ENCODE measurements around the gene DLAT. TPM values are rescaled to one million over a fixed set of nuclear protein-coding genes. Genes with fewer than 3 reads are reported as not detected.

Gene DLAT
- polyA plus RNA-seq, 3 donors = 5.8 to 14.6 (median 11.5) TPM

DNA sequence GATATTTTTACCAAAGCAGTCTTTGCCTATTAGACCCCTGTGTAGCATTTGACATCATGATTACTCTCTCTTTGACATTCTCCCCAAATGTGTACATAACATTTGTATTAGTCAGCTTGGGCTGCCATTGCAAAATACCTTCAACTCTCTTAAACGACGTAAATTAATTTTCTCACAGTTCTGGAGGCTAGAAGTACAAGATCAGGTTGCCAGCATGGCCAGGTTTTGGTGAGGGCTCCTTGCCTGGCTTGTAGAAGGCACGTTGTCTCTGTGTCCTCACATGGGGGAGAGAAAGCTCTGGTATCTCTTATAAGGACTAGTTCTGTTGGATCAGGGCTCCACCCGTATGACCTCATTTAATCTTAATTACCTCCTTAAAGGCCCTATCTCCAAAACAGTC, 12.3 kb upstream of the DLAT start:
- no peaks in the 10 kb centered on the region for H3K4me1 Mint-ChIP-seq
- DNase-seq = no peak
- Histone ChIP-seq H3K27me3 (ENCODE audit: control insufficient read depth in 2 of 2, insufficient read depth in 2 of 2, low read length in 2 of 2) (no peaks in the 10 kb centered on the region), H3K36me3 (replicated peaks in 1 of 2; ENCODE audit: control insufficient read depth in 1 of 2, insufficient read depth in 2 of 2, low read length in 2 of 2) (no peaks in the 10 kb centered on the region), H3K79me2 (ENCODE audit: insufficient read depth, low read length) (no peaks in the 10 kb centered on the region), H3K4me2 (replicated peaks; ENCODE audit: extremely low read depth, low read length, poor library complexity, severe bottlenecking) (no peak overlapping the region), H3K4me3 (replicated peaks in 1 of 3; ENCODE audit: low read depth in 2 of 3, low read length in 3 of 3) (no peak overlapping the region), H4K20me1 (ENCODE audit: insufficient read depth, low read length) (no peaks in the 10 kb centered on the region), H3K9me3 (replicated peaks in 1 of 2; ENCODE audit: control insufficient read depth in 1 of 2, insufficient read depth in 1 of 2, low read length in 2 of 2) (no peaks in the 10 kb centered on the region), H3K27ac (ENCODE audit: low read depth in 1 of 2, low read length in 2 of 2) (no peak overlapping the region), H2AFZ (ENCODE audit: insufficient read depth, low read depth, low read length, poor library complexity, severe bottlenecking) (no peak overlapping the region), H3K9ac (ENCODE audit: insufficient read depth, low read length, poor library complexity, severe bottlenecking) (no peak overlapping the region), H3K4me1 (ENCODE audit: control insufficient read depth in 1 of 2, insufficient read depth in 2 of 2, low read length in 2 of 2) (no peaks in the 10 kb centered on the region)
- no peak for TF ChIP-seq CTCF (IDR thresholded peaks at IDR 0.05)
- H3K4me3 Mint-ChIP-seq = no peak overlapping the region
- no peak overlapping the region for H3K27ac Mint-ChIP-seq
- H3K36me3 Mint-ChIP-seq = no peaks in the 10 kb centered on the region
- intact Hi-C loops (cut with micrococcal nuclease) = no loop called here
- H3K27me3 Mint-ChIP-seq (ENCODE audit: low read depth in 3 of 3) = peaks cover 0 to 1% (median 0%) of the 10 kb centered on the region in 3 donors
- WGBS (ENCODE audit: insufficient coverage) = 100% methylated on average over 2 of the region's 4 CpGs
- H3K9me3 Mint-ChIP-seq = peaks cover 0 to 1% (median 0%) of the 10 kb centered on the region in 7 donors

DNA sequence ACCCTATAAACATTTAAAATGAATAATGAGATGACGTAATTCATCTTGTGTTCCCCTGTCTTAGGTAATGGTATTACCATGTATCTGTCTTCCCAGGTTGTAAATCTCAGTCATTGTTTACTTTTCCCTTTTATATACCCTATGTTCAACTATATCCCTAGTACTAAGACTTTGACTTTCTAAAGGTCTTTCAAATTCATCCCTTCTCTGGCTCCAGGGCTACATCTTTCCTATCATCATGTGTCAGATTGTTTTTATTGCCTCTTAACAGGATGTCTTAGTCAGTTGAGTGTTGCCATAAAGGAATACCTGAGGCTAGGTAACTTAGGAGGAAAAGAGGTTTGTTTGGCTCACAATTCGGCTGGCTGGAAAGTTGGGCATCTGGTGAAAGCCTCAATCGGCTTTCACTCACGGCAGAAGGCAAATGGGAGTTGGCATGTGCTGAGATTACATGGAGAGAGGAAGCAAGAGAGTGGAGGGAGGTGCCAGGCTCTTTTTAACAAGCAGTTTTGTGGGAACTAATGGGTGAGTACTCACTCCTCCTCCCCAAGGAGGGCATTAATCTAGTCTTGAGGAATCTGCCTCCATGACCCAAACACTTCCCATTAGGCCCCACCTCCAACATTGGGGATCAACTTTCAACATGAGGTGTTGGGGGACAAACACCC, 11.6 kb upstream of the DLAT start:
- WGBS (ENCODE audit: insufficient coverage) = 100% methylated on average over 2 of the region's 4 CpGs
- TF ChIP-seq CTCF (IDR thresholded peaks at IDR 0.05) = no peak
- H3K9me3 Mint-ChIP-seq = peaks cover 0 to 1% (median 0%) of the 10 kb centered on the region in 7 donors
- H3K27ac Mint-ChIP-seq = peak overlapping the region in 1 of 7 donors; percentile 7
- Histone ChIP-seq H3K27me3 (ENCODE audit: control insufficient read depth in 2 of 2, insufficient read depth in 2 of 2, low read length in 2 of 2) (no peaks in the 10 kb centered on the region), H3K27ac (ENCODE audit: low read depth in 1 of 2, low read length in 2 of 2) (no peak overlapping the region), H3K9me3 (replicated peaks in 1 of 2; ENCODE audit: control insufficient read depth in 1 of 2, insufficient read depth in 1 of 2, low read length in 2 of 2) (no peaks in the 10 kb centered on the region), H3K36me3 (replicated peaks in 1 of 2; ENCODE audit: control insufficient read depth in 1 of 2, insufficient read depth in 2 of 2, low read length in 2 of 2) (no peaks in the 10 kb centered on the region), H3K4me1 (ENCODE audit: control insufficient read depth in 1 of 2, insufficient read depth in 2 of 2, low read length in 2 of 2) (no peaks in the 10 kb centered on the region), H3K79me2 (ENCODE audit: insufficient read depth, low read length) (no peaks in the 10 kb centered on the region), H4K20me1 (ENCODE audit: insufficient read depth, low read length) (no peaks in the 10 kb centered on the region), H3K4me3 (replicated peaks in 1 of 3; ENCODE audit: low read depth in 2 of 3, low read length in 3 of 3) (no peak overlapping the region), H2AFZ (ENCODE audit: insufficient read depth, low read depth, low read length, poor library complexity, severe bottlenecking) (no peak overlapping the region), H3K9ac (ENCODE audit: insufficient read depth, low read length, poor library complexity, severe bottlenecking) (no peak overlapping the region), H3K4me2 (replicated peaks; ENCODE audit: extremely low read depth, low read length, poor library complexity, severe bottlenecking) (no peak overlapping the region)
- no peak for DNase-seq
- H3K4me1 Mint-ChIP-seq = no peaks in the 10 kb centered on the region
- no peaks in the 10 kb centered on the region for H3K36me3 Mint-ChIP-seq
- peaks cover 0 to 1% (median 0%) of the 10 kb centered on the region in 3 donors for H3K27me3 Mint-ChIP-seq (ENCODE audit: low read depth in 3 of 3)
- intact Hi-C loops (cut with micrococcal nuclease) = no loop called here
- no peak overlapping the region for H3K4me3 Mint-ChIP-seq
